Activated naive CD8-positive, alpha-beta T cell treated with anti-CD3 and anti-CD28 coated beads, Interleukin-2, amount 10 ng/mL, durations not matched to agents 7 days and 5 days (primary cell): ENCODE measurements around the gene TGM3. TPM values are rescaled to one million over a fixed set of nuclear protein-coding genes. Genes with fewer than 3 reads are reported as not detected.

Source experiments
- ATAC-seq: fragments of 150-1000 bp; cut with Tn5 transposase; one replicate; pipeline ENCODE4 v1.10.0; 2021; ENCODE audit warnings: low read depth, moderate library complexity
- POLR2A ChIA-PET: fragments of 350-600 bp; sonication (Branson Sonifier 250); formaldehyde crosslinking; loops from one replicate; lab custom pipeline; 2021; ENCODE audit warnings: antibody characterized with exemption; lab: Charles Lee
- DNase-seq: peaks from one replicate; pipeline ENCODE4 v3.0.0; 2021
- H3K27ac Mint-ChIP-seq: one replicate; pipeline ENCODE4 v1.8.0; 2022; ENCODE audit warnings: mild to moderate bottlenecking, mixed read lengths
- H3K27me3 Mint-ChIP-seq: one replicate; pipeline ENCODE4 v1.8.0; 2022; ENCODE audit warnings: mild to moderate bottlenecking, moderate library complexity, mixed read lengths
- H3K36me3 Mint-ChIP-seq: one replicate; pipeline ENCODE4 v1.8.0; 2021; ENCODE audit warnings: mild to moderate bottlenecking, mixed read lengths
- H3K4me1 Mint-ChIP-seq: one replicate; pipeline ENCODE4 v1.8.0; 2021; ENCODE audit warnings: mixed read lengths
- H3K4me3 Mint-ChIP-seq: one replicate; pipeline ENCODE4 v1.8.0; 2022; ENCODE audit warnings: mild to moderate bottlenecking, moderate library complexity, mixed read lengths
- H3K9me3 Mint-ChIP-seq: one replicate; pipeline ENCODE4 v1.8.0; 2021; ENCODE audit warnings: mixed read lengths
- total RNA-seq, 2 experiments: library from RNA; stranded (reverse); gene quantifications; one replicate each; pipeline ENCODE4 v1.2.3, GENCODE V29; 2021

TGM3 gene
- total RNA-seq, 2 experiments from 2014 or later = not detected

DNA sequence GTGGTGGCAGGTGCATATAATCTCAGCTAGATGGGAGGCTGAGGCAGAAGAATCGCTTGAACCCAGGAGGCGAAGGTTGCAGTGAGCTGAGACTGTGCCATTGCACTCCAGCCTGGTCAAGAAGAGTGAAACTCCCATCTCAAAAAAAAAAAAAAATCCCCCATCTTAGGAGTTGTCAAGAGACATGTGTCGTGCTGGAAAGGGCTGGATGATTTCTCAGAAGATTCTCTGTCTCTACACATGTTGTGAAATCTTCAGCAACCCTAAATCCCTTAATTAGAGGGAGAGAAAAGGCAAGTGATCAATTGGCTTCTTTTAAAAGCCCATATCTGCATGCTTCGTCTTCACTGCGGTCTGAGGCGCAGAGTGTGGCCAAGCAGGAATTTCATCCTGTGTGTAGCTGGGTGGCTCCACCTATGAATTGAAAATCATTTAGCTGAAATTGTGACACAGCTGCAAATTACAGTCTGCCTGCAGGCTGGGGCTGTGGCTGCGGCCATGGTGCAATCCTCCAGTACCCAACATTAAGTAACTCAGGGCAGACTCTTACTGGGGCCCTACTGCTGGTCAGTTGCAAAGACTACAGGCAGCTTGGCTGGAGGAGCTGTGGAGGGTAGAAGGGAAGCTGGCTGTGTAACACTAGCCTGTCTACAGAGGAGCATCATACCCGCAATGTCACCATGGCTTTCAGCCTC is 3.2 kb upstream of the TGM3 start:
- H3K36me3 Mint-ChIP-seq = no peaks in the 10 kb centered on the region
- H3K4me3 Mint-ChIP-seq = no peak overlapping the region
- H3K27me3 Mint-ChIP-seq = peaks cover 5% of the 10 kb centered on the region
- H3K9me3 Mint-ChIP-seq = no peaks in the 10 kb centered on the region
- no peak overlapping the region for H3K27ac Mint-ChIP-seq
- no peak for ATAC-seq
- peaks cover 6% of the 10 kb centered on the region for H3K4me1 Mint-ChIP-seq
- no peak for DNase-seq
- POLR2A ChIA-PET = no interaction called here

DNA sequence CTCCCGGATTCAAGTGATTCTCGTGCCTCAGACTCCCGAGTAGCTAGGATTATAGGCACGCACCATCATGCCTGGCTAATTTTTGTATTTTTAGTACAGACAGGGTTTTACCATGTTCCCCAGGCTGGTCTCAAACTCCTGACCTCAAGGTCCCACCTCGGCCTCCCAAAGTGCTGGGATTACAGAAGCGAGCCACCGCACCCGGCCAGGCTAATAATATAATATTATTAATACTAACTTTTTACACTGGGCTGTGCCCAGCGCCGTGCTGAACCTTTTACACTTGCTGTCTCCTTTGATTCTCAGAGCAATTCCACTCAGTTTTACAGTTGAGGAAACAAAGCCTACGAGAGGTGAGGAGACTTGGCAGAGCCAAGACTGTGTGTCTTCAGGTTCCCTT is 2.3 kb upstream of the TGM3 start:
- H3K27me3 Mint-ChIP-seq = peaks cover 9% of the 10 kb centered on the region
- DNase-seq (no peak), ATAC-seq (no peak)
- H3K4me3 Mint-ChIP-seq = no peak overlapping the region
- peaks cover 6% of the 10 kb centered on the region for H3K4me1 Mint-ChIP-seq
- H3K9me3 Mint-ChIP-seq = no peaks in the 10 kb centered on the region
- POLR2A ChIA-PET = no interaction called here
- no peak overlapping the region for H3K27ac Mint-ChIP-seq
- no peaks in the 10 kb centered on the region for H3K36me3 Mint-ChIP-seq

DNA sequence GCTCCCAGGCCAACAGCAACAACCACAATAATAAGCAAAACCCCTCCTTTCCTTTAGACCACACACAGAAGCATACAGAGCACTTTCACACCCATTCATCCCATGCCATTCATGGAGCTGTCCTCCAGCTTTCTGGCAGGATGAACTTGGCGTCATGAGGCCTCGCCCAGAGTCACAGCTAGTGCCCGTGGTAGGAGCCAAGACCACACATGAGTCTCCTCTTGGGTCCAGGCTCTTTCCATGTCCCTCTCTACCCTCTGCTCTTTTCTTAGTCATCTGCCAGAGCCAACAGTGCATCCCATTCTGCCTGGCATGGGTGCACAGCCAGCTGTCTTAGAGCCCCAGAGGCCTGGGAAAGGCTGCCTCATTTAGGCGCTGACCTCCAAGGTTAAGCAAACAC is 1.8 kb upstream of the TGM3 start:
- peaks cover 3% of the 10 kb centered on the region for H3K4me1 Mint-ChIP-seq
- H3K36me3 Mint-ChIP-seq = no peaks in the 10 kb centered on the region
- no peak for DNase-seq
- POLR2A ChIA-PET = no interaction called here
- no peak for ATAC-seq
- no peaks in the 10 kb centered on the region for H3K9me3 Mint-ChIP-seq
- H3K27me3 Mint-ChIP-seq = peaks cover 7% of the 10 kb centered on the region
- H3K27ac Mint-ChIP-seq = no peak overlapping the region
- no peak overlapping the region for H3K4me3 Mint-ChIP-seq

GRCh38 chr20:2295286-2295685 is 515 bp upstream of the TGM3 start:
- H3K4me1 Mint-ChIP-seq = no peaks in the 10 kb centered on the region
- H3K27me3 Mint-ChIP-seq = peaks cover 4% of the 10 kb centered on the region
- POLR2A ChIA-PET = no interaction called here
- DNase-seq (no peak), ATAC-seq (no peak)
- no peak overlapping the region for H3K27ac Mint-ChIP-seq
- H3K36me3 Mint-ChIP-seq = no peaks in the 10 kb centered on the region
- no peaks in the 10 kb centered on the region for H3K9me3 Mint-ChIP-seq
- H3K4me3 Mint-ChIP-seq = no peak overlapping the region

GRCh38 chr20:2296524-2297356 is 939 bp downstream of the TGM3 start:
- peaks cover 2% of the 10 kb centered on the region for H3K4me1 Mint-ChIP-seq
- H3K9me3 Mint-ChIP-seq = no peaks in the 10 kb centered on the region
- no peak for ATAC-seq
- H3K4me3 Mint-ChIP-seq = no peak overlapping the region
- H3K27ac Mint-ChIP-seq = no peak overlapping the region
- peaks cover 4% of the 10 kb centered on the region for H3K27me3 Mint-ChIP-seq
- POLR2A ChIA-PET = no interaction called here
- H3K36me3 Mint-ChIP-seq = no peaks in the 10 kb centered on the region
- no peak for DNase-seq

- Mint-ChIP-seq H3K4me1 (peaks cover 2% of the 10 kb centered on the region), H3K27ac (no peak overlapping the region), H3K9me3 (no peaks in the 10 kb centered on the region), H3K4me3 (no peak overlapping the region), H3K36me3 (no peaks in the 10 kb centered on the region), H3K27me3 (peaks cover 4% of the 10 kb centered on the region)
- POLR2A ChIA-PET = no interaction called here
- no peak for ATAC-seq
- DNase-seq = no peak
These were observed 1.5 kb downstream of the TGM3 start for GRCh38 chr20:2297357-2297728.

DNA sequence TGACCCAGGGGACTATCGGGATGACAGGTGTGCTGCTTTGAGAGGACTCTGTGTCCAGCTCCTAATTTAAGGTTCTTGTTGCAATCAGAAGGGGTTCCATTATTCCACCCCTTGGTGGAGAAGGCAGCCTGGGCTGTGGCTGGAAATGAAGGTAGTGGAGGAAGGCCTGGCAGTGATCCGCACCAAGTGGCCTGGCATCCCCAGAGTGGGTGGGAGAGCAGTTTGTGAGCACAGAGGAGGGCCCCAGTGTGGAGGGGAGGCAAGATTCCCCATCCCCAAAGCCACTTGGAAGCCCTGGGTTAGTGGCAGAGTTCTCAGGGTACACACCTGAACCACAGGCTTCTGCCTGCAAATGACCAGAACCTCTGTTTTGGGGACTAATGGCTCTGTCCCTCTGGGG is 2.3 kb downstream of the TGM3 start:
- POLR2A ChIA-PET = no interaction called here
- Mint-ChIP-seq H3K27me3 (peaks cover 6% of the 10 kb centered on the region), H3K27ac (no peak overlapping the region), H3K36me3 (no peaks in the 10 kb centered on the region), H3K4me1 (peaks cover 2% of the 10 kb centered on the region), H3K9me3 (no peaks in the 10 kb centered on the region), H3K4me3 (no peak overlapping the region)
- DNase-seq (no peak), ATAC-seq (no peak)

DNA sequence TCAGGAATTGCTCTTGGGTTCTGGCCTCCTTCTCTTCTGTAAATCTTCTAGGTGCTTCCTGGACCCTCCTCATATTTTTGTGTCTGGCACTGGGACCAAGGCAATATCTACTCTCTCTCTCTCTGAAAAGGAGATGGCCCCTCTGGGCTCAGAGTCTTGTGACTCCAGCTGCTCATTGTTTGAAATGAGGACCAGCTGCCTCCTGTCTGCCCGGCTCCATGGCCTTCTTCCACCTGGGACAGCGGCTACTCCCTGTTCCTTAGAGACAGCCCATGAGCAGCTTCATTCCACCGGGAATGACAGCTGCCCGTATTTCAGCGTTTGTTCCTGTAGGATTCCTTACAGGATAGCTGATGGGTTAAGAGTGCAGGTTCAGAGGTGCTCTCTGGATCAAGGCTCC is 2.9 kb downstream of the TGM3 start:
- no peaks in the 10 kb centered on the region for H3K36me3 Mint-ChIP-seq
- no peak overlapping the region for H3K4me3 Mint-ChIP-seq
- POLR2A ChIA-PET = no interaction called here
- H3K9me3 Mint-ChIP-seq = no peaks in the 10 kb centered on the region
- ATAC-seq = no peak
- H3K27ac Mint-ChIP-seq = no peak overlapping the region
- peaks cover 2% of the 10 kb centered on the region for H3K4me1 Mint-ChIP-seq
- no peak for DNase-seq
- peaks cover 6% of the 10 kb centered on the region for H3K27me3 Mint-ChIP-seq

GRCh38 chr20:2299301-2299700 is 3.5 kb downstream of the TGM3 start:
- Mint-ChIP-seq H3K4me3 (no peak overlapping the region), H3K4me1 (peaks cover 2% of the 10 kb centered on the region), H3K27me3 (peaks cover 6% of the 10 kb centered on the region), H3K36me3 (no peaks in the 10 kb centered on the region), H3K27ac (no peak overlapping the region), H3K9me3 (no peaks in the 10 kb centered on the region)
- POLR2A ChIA-PET = no interaction called here
- no peak for ATAC-seq
- no peak for DNase-seq

DNA sequence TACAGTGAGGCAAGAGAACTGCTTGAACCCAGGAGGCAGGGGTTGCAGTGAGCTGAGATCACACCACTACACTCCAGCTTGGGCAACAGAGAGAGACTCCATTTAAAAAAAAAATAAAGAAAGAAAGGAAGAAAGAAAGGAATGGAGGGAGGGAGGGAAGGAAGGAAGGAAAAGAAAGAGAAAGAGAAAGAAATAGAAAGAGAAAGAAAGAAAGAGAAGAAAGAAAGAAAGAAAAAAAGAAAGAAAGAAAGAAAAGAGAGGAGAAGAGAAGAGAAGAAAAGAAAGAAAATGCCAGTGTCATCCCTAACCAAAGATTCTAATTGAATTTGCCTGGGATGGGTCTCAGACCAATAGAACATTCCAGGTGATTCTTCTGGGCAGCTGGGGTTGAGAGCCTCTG is 4.2 kb downstream of the TGM3 start:
- Mint-ChIP-seq H3K27ac (no peak overlapping the region), H3K4me1 (peaks cover 2% of the 10 kb centered on the region), H3K36me3 (no peaks in the 10 kb centered on the region), H3K9me3 (no peaks in the 10 kb centered on the region), H3K4me3 (no peak overlapping the region), H3K27me3 (peaks cover 6% of the 10 kb centered on the region)
- no peak for ATAC-seq
- POLR2A ChIA-PET = no interaction called here
- DNase-seq = no peak

DNA sequence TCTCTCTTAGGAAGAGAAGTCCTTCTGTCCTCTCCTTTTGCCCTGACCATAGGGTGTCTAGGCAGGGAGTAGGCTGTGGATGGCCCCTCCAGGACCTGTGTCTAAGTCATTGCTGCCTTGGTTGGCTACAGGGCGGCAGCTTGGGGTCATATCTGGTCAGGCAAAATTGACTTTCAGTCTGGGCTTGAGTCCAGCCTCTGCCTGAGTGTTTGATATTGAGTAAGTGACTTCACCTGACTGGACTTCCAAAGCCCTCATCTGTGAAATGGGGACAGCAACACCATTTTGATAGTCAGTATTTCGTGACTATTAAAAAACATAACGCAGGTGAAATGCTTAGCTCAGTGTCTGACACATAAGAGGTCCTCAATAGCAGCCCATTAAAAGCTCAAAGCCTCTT is 4.6 kb downstream of the TGM3 start:
- Mint-ChIP-seq H3K27me3 (peaks cover 6% of the 10 kb centered on the region), H3K27ac (no peak overlapping the region), H3K36me3 (no peaks in the 10 kb centered on the region), H3K4me3 (no peak overlapping the region), H3K9me3 (no peaks in the 10 kb centered on the region), H3K4me1 (peaks cover 2% of the 10 kb centered on the region)
- ATAC-seq (no peak), DNase-seq (no peak)
- POLR2A ChIA-PET = no interaction called here

DNA sequence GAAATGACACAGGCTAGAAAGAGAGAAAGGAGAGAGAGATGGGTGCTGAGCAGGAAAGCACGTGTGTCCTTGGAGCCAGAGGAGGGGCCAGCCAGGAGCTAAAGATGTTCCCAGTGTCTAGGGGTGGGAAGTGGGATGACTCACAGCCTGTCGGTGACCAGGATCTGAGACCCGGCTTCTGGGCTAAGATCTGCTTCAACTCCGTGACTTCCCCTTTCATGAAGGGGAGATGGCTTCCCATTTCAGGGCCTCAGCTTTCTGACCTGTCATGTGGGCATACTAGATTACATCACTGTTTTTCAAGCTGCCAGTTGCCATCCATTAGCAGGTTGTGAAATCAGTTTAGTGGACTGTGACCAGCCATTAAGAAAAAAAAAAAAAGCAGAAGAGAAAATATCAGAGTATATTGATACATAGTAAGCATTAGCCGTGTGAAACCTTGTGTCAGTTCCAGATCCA is 5.4 kb downstream of the TGM3 start:
- no peak for ATAC-seq
- no peak for DNase-seq
- POLR2A ChIA-PET = no interaction called here
- peaks cover 2% of the 10 kb centered on the region for H3K4me1 Mint-ChIP-seq
- no peak overlapping the region for H3K4me3 Mint-ChIP-seq
- no peak overlapping the region for H3K27ac Mint-ChIP-seq
- H3K27me3 Mint-ChIP-seq = peaks cover 6% of the 10 kb centered on the region
- no peaks in the 10 kb centered on the region for H3K9me3 Mint-ChIP-seq
- no peaks in the 10 kb centered on the region for H3K36me3 Mint-ChIP-seq

GRCh38 chr20:2302384-2303060 is 6.7 kb downstream of the TGM3 start:
- Mint-ChIP-seq H3K9me3 (no peaks in the 10 kb centered on the region), H3K27me3 (peaks cover 6% of the 10 kb centered on the region), H3K27ac (no peak overlapping the region), H3K4me3 (no peak overlapping the region), H3K36me3 (no peaks in the 10 kb centered on the region), H3K4me1 (peaks cover 2% of the 10 kb centered on the region)
- POLR2A ChIA-PET = interaction anchor here (0.6 kb wide), 1 partner anchor 237 kb away, joined by 4 read pairs; no protein-coding TSS in a partner anchor
- ATAC-seq (no peak), DNase-seq (no peak)
